PC-3 (cell line): Measurements from ENCODE around the gene TRIM62. TPM values are rescaled to one million over a fixed set of nuclear protein-coding genes. Genes with fewer than 3 reads are reported as not detected.

Experiments used
- ATAC-seq: fragments of 200-7000 bp; cut with Tn5 transposase; 2 replicates; pipeline ENCODE4 v1.9.1; 2020; ENCODE audit warnings: mild to moderate bottlenecking, moderate library complexity
- BruUV-seq: library from RNA; stranded (reverse); fragments of 400-500 nt; replicated peaks from 2 replicates; lab custom pipeline; 2021; lab: Mats Ljungman, UMichigan
- CTCF ChIA-PET: fragments of 300-600 bp; sonication (Branson Sonifier 250); formaldehyde crosslinking; loops from one replicate; lab custom pipeline; 2022; ENCODE audit warnings: antibody characterized with exemption; lab: Charles Lee
- POLR2A ChIA-PET: fragments of 300-600 bp; sonication (Branson Sonifier 250); formaldehyde crosslinking; loops from one replicate; lab custom pipeline; 2022; ENCODE audit warnings: antibody characterized with exemption; ENCODE audit not compliant: unreplicated experiment; lab: Charles Lee
- DNase-seq: peaks from one replicate; pipeline ENCODE4 v3.0.0-alpha.2; 2015
- H2AFZ ChIP-seq: fragments of 300-600 bp; sonication (generic); 2 replicates; pipeline ENCODE4 v1.6.0; 2016; ENCODE audit warnings: antibody characterized with exemption, low read length
- H3F3A ChIP-seq: fragments of 300-600 bp; sonication (generic); one replicate; pipeline ENCODE4 v1.6.0; 2017; ENCODE audit warnings: antibody characterized with exemption, low read length, control low read depth, mild to moderate bottlenecking; ENCODE audit not compliant: unreplicated experiment
- H3K27ac ChIP-seq: fragments of 300-600 bp; sonication (generic); 2 replicates; pipeline ENCODE4 v1.5.1; 2016; ENCODE audit warnings: mild to moderate bottlenecking, low read length
- H3K27me3 ChIP-seq: fragments of 300-600 bp; sonication (generic); 2 replicates; pipeline ENCODE4 v1.6.1; 2016; ENCODE audit warnings: low read length, mixed read lengths
- H3K36me3 ChIP-seq: fragments of 300-600 bp; sonication (generic); 2 replicates; pipeline ENCODE4 v1.6.1; 2016; ENCODE audit warnings: low read depth, mixed run types, low read length, mixed read lengths
- H3K4me1 ChIP-seq: fragments of 300-600 bp; sonication (generic); 2 replicates; pipeline ENCODE4 v1.5.1; 2016; ENCODE audit warnings: low read length; ENCODE audit not compliant: insufficient read depth
- H3K4me2 ChIP-seq: fragments of 300-600 bp; sonication (generic); 2 replicates; pipeline ENCODE4 v1.6.0; 2016; ENCODE audit warnings: low read length
- H3K4me3 ChIP-seq: fragments of 300-600 bp; sonication (generic); 2 replicates; pipeline ENCODE4 v1.5.1; 2016; ENCODE audit warnings: mild to moderate bottlenecking, low read length, mixed read lengths
- H3K79me2 ChIP-seq: fragments of 300-600 bp; sonication (generic); 2 replicates; pipeline ENCODE4 v1.6.1; 2017; ENCODE audit warnings: low read length, mixed read lengths
- H3K9ac ChIP-seq: fragments of 300-600 bp; sonication (generic); 2 replicates; pipeline ENCODE4 v1.6.0; 2016; ENCODE audit warnings: mild to moderate bottlenecking, low read length
- H3K9me2 ChIP-seq: fragments of 300-600 bp; sonication (generic); replicated peaks from 2 replicates; pipeline ENCODE4 v1.6.1; 2016; ENCODE audit warnings: mixed run types, low read length, mixed read lengths
- H3K9me3 ChIP-seq: fragments of 300-600 bp; sonication (generic); 2 replicates; pipeline ENCODE4 v1.6.1; 2016; ENCODE audit warnings: low read length, mixed read lengths
- H4K20me1 ChIP-seq: fragments of 300-600 bp; sonication (generic); 2 replicates; pipeline ENCODE4 v1.6.1; 2016; ENCODE audit warnings: low read length, mixed read lengths
- EZH2 ChIP-seq: fragments of 300-600 bp; sonication (generic); IDR thresholded peaks from one replicate; pipeline ENCODE4 v1.6.1; 2017; ENCODE audit warnings: antibody characterized with exemption, mild to moderate bottlenecking, low read length; ENCODE audit not compliant: unreplicated experiment
- EZH2phosphoT487 ChIP-seq: fragments of 300-600 bp; sonication (generic); IDR thresholded peaks from 2 replicates; pipeline ENCODE4 v1.6.1; 2018; ENCODE audit warnings: mild to moderate bottlenecking, antibody characterized with exemption, low read length, borderline replicate concordance
- intact Hi-C: fragments of 100-400 bp; cut with micrococcal nuclease; formaldehyde crosslinking; loops from 2 replicates; pipeline ENCODE4 v1.9.0; 2023
- total RNA-seq: library from RNA; depleted of rRNA; stranded (reverse); fragments of >200 nt; gene quantifications from 2 replicates; pipeline ENCODE4 v1.2.3, GENCODE V29; 2014
- TF ChIP-seq, protein P1 (sequence below): fragments of 300-600 bp; sonication (generic); conservative IDR thresholded peaks from 2 replicates; pipeline ENCODE4 v1.5.1; 2017; ENCODE audit warnings: antibody characterized with exemption, low read depth, mild to moderate bottlenecking, low read length

Gene TRIM62
- total RNA-seq, 1 experiment from 2014 or later = 3.9 TPM

DNA sequence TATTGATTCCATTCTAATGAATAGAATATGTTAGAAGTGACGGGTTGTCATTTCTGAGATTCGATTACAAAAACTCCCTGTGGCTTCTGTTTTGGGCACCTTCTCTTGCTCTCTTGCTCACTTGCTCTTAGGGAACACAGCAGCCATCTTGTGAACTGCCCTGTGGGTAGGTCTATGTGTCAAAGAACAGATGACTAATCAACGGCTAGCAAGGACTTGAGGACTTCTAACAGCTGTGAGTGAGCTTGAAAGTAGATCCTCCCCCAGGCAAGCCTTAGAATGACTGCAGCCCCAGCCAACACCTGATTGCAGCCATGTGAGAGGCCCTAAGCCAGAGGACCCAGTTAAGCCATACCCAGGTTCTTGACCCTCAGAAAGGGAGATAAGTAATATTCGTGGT is 51.5 kb downstream of the TRIM62 start:
- ChIA-PET CTCF (no interaction called here), POLR2A (no interaction called here)
- intact Hi-C loops = no loop called here
- no peaks in the 10 kb centered on the region for H4K20me1 ChIP-seq
- no peaks in the 10 kb centered on the region for H3K9me3 ChIP-seq
- DNase-seq (no peak), ATAC-seq (no peak)
- H3K27ac ChIP-seq = no peak overlapping the region
- no peak overlapping the region for H3K4me3 ChIP-seq
- no peak overlapping the region for H3K4me2 ChIP-seq
- peaks cover 10% of the 10 kb centered on the region for H3K79me2 ChIP-seq
- H2AFZ ChIP-seq = no peak overlapping the region
- no peaks in the 10 kb centered on the region for H3F3A ChIP-seq
- TF ChIP-seq EZH2phosphoT487 (no peak), EZH2 (no peak)
- peaks cover 9% of the 10 kb centered on the region for H3K4me1 ChIP-seq
- no TSS peak for BruUV-seq
- no peaks in the 10 kb centered on the region for H3K9me2 ChIP-seq
- H3K27me3 ChIP-seq = no peaks in the 10 kb centered on the region
- H3K36me3 ChIP-seq = no peaks in the 10 kb centered on the region
- H3K9ac ChIP-seq = no peak overlapping the region

DNA sequence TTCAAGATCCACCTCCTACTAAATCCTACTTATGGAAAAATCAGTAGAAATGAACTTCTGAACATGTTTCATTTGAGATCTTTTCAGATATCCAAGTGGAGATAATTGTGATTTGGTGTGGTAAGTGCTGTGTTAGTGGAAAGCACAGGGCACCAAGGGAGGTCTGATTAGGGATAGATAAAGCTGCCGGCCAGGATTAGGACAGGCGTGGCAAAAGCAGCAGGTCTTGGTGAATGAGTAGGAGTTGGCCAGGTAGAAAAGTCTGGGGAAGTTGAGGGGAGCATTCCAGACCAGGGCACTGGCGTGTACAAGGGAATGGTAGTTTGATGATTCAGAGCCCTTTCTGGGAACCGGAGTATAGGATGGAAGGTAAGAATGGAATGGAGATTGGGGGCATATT is 53.1 kb downstream of the TRIM62 start:
- Histone ChIP-seq H3K36me3 (no peaks in the 10 kb centered on the region), H3K79me2 (peaks cover 10% of the 10 kb centered on the region), H3K9ac (no peak overlapping the region), H3F3A (no peaks in the 10 kb centered on the region), H3K4me3 (no peak overlapping the region), H3K27ac (no peak overlapping the region), H4K20me1 (no peaks in the 10 kb centered on the region), H3K4me1 (peaks cover 9% of the 10 kb centered on the region), H3K9me3 (no peaks in the 10 kb centered on the region), H3K27me3 (no peaks in the 10 kb centered on the region), H3K4me2 (0 out of 2 replicates have a peak overlapping the region, but pooled peaks have one; percentile 95), H3K9me2 (no peaks in the 10 kb centered on the region), H2AFZ (no peak overlapping the region)
- ChIA-PET POLR2A (no interaction called here), CTCF (no interaction called here)
- BruUV-seq = no TSS peak
- TF ChIP-seq, protein P1, sequence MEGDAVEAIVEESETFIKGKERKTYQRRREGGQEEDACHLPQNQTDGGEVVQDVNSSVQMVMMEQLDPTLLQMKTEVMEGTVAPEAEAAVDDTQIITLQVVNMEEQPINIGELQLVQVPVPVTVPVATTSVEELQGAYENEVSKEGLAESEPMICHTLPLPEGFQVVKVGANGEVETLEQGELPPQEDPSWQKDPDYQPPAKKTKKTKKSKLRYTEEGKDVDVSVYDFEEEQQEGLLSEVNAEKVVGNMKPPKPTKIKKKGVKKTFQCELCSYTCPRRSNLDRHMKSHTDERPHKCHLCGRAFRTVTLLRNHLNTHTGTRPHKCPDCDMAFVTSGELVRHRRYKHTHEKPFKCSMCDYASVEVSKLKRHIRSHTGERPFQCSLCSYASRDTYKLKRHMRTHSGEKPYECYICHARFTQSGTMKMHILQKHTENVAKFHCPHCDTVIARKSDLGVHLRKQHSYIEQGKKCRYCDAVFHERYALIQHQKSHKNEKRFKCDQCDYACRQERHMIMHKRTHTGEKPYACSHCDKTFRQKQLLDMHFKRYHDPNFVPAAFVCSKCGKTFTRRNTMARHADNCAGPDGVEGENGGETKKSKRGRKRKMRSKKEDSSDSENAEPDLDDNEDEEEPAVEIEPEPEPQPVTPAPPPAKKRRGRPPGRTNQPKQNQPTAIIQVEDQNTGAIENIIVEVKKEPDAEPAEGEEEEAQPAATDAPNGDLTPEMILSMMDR = no peak
- TF ChIP-seq EZH2 = no peak
- no peak for TF ChIP-seq EZH2phosphoT487
- intact Hi-C loops = loop anchor here (5.0 kb wide), 1 partner anchor 129 kb away; the partner anchor contains the start of gene ZNF362
- ATAC-seq = no peak
- no peak for DNase-seq

DNA sequence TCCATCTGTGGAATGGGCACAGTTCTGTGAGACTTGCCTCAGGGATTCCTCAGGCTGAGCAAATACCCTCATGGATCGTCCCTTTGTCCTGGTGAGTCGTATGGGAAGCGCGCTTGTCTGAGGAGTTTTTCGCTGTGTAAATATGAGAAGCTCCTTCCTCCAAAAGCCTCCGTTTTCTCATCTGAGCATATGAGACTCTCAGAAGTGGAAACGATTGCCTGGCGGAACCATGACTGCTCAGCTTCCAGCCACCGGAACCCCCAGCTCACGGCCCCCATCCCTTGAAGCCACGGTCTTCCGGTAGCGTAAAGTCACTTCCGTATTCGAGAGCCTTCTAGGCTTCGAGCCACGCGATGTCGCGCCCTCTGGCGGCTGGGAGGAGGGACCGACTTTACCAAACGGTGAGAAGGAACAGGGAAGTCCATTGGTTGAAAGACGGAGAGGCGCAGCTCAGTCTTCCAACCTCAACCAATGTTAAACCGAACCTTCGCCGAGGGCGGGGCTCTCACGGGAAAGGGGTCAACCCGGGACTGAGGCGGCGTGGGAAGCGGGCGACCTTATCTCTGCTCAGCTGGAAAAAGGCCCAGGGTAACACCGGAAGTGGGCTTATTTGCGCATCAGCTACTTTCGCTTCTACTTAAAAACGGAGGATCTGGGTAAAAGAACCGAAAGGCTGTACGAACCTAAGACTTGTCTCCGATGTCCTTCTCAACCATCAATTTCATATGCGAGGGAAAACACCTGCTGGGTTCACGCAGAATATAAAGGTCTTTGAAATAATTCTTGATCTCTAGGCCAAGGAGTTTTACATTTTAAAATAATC is 54.6 kb downstream of the TRIM62 start:
- Histone ChIP-seq H3K4me1 (peaks cover 9% of the 10 kb centered on the region), H3K9me2 (no peaks in the 10 kb centered on the region), H3K36me3 (no peaks in the 10 kb centered on the region), H3K4me3 (peak overlapping the region; percentile 83), H2AFZ (peak overlapping the region; percentile 85), H3K79me2 (peaks cover 10% of the 10 kb centered on the region), H3F3A (no peaks in the 10 kb centered on the region), H3K4me2 (peak overlapping the region; percentile 95), H4K20me1 (no peaks in the 10 kb centered on the region), H3K9ac (peak overlapping the region; percentile 90), H3K27ac (peak overlapping the region; percentile 50), H3K27me3 (no peaks in the 10 kb centered on the region), H3K9me3 (no peaks in the 10 kb centered on the region)
- peak; percentile 99 for DNase-seq
- no TSS peak for BruUV-seq
- no peak for TF ChIP-seq EZH2phosphoT487
- TF ChIP-seq, protein P1 = peak; percentile 97
- no peak for TF ChIP-seq EZH2
- ATAC-seq = peak; percentile 96
- POLR2A ChIA-PET = interaction anchor here (0.5 to 1.1 kb wide), 3 partner anchors 28 to 1487 kb away, joined by 3 to 4 read pairs (median 3); no protein-coding TSS in a partner anchor
- CTCF ChIA-PET = interaction anchor here (0.5 to 1.2 kb wide), 4 partner anchors 21 to 190 kb away, joined by 3 to 11 read pairs (median 4); partner anchors contain the start of gene TRIM62
- intact Hi-C loops = loop anchor here (1.0 to 5.0 kb wide), 3 partner anchors 28 to 223 kb away; partner anchors contain the start of gene ZNF362
